Astrocyte (in vitro differentiated cells and primary cell): ENCODE measurements around the gene PACC1. TPM values are rescaled to one million over a fixed set of nuclear protein-coding genes. Genes with fewer than 3 reads are reported as not detected.
A peak's percentile ranks its signal among the peaks of the same experiment; 100 is the strongest.

Experiments used
- DNase-seq: peaks from one replicate; pipeline ENCODE4 v3.0.0-alpha.2; 2010; ENCODE audit warnings: low read depth
- FAIRE-seq: peaks from 2 replicates; lab custom pipeline; 2011; peaks lifted over from hg19 to GRCh38; lab: Jason Lieb, UNC
- H2AFZ ChIP-seq: 2 replicates; pipeline ENCODE4 v1.6.0; 2012; ENCODE audit warnings: low read depth, low read length, inconsistent platforms
- H3K27ac ChIP-seq: 2 replicates; pipeline ENCODE4 v1.5.1; 2011; ENCODE audit warnings: low read depth, low read length, inconsistent platforms
- H3K27me3 ChIP-seq: 2 replicates; pipeline ENCODE4 v1.6.0; 2011; ENCODE audit warnings: low read length, inconsistent platforms; ENCODE audit not compliant: insufficient read depth
- H3K36me3 ChIP-seq: 2 replicates; pipeline ENCODE4 v1.5.1; 2011; ENCODE audit warnings: low read length, inconsistent platforms; ENCODE audit not compliant: insufficient read depth
- H3K4me1 ChIP-seq: 2 replicates; pipeline ENCODE4 v1.5.1; 2011; ENCODE audit warnings: low read length, inconsistent platforms; ENCODE audit not compliant: insufficient read depth
- H3K4me2 ChIP-seq: 2 replicates; pipeline ENCODE4 v1.6.0; 2012; ENCODE audit warnings: low read length, inconsistent platforms
- H3K4me3 ChIP-seq: 2 replicates; pipeline ENCODE4 v1.5.1; 2011; ENCODE audit warnings: low read depth, mild to moderate bottlenecking, low read length, inconsistent platforms; ENCODE audit not compliant: insufficient read depth
- H3K79me2 ChIP-seq: 2 replicates; pipeline ENCODE4 v1.6.0; 2012; ENCODE audit warnings: mild to moderate bottlenecking, low read length, inconsistent platforms; ENCODE audit not compliant: insufficient read depth
- H3K9ac ChIP-seq: 2 replicates; pipeline ENCODE4 v1.6.0; 2012; ENCODE audit warnings: mild to moderate bottlenecking, low read length, inconsistent platforms
- H3K9me3 ChIP-seq: 2 replicates; pipeline ENCODE4 v1.5.1; 2012; ENCODE audit warnings: low read depth, mild to moderate bottlenecking, low read length, inconsistent platforms; ENCODE audit not compliant: insufficient read depth
- H4K20me1 ChIP-seq: 2 replicates; pipeline ENCODE4 v1.6.0; 2012; ENCODE audit warnings: low read length, inconsistent platforms; ENCODE audit not compliant: insufficient read depth
- H3K27ac Mint-ChIP-seq: one replicate; pipeline ENCODE4 v1.8.0; 2021; ENCODE audit warnings: mild to moderate bottlenecking, mixed read lengths; ENCODE audit not compliant: unreplicated experiment
- H3K27me3 Mint-ChIP-seq: one replicate; pipeline ENCODE4 v1.8.0; 2021; ENCODE audit warnings: low read depth, mixed read lengths; ENCODE audit not compliant: unreplicated experiment
- H3K36me3 Mint-ChIP-seq: one replicate; pipeline ENCODE4 v1.8.0; 2021; ENCODE audit warnings: low read depth, mixed read lengths; ENCODE audit not compliant: unreplicated experiment
- H3K4me1 Mint-ChIP-seq: one replicate; pipeline ENCODE4 v1.8.0; 2021; ENCODE audit warnings: low read depth, mixed read lengths; ENCODE audit not compliant: unreplicated experiment
- H3K4me3 Mint-ChIP-seq: one replicate; pipeline ENCODE4 v1.8.0; 2021; ENCODE audit warnings: mild to moderate bottlenecking, moderate library complexity, mixed read lengths; ENCODE audit not compliant: unreplicated experiment
- H3K9me3 Mint-ChIP-seq: one replicate; pipeline ENCODE4 v1.8.0; 2021; ENCODE audit warnings: mild to moderate bottlenecking, mixed read lengths; ENCODE audit not compliant: unreplicated experiment
- CTCF ChIP-seq: IDR thresholded peaks from 2 replicates; pipeline ENCODE4 v1.5.1; 2011; ENCODE audit warnings: low read depth, mild to moderate bottlenecking, inconsistent platforms, low read length, moderate library complexity; ENCODE audit not compliant: insufficient read depth
- EZH2 ChIP-seq: IDR thresholded peaks from 2 replicates; pipeline ENCODE4 v1.6.1; 2012; ENCODE audit warnings: mild to moderate bottlenecking, low read length, inconsistent platforms; ENCODE audit not compliant: insufficient read depth
- total RNA-seq: library from RNA; stranded (reverse); gene quantifications from 2 replicates; pipeline ENCODE4 v1.2.1, GENCODE V29; 2021

The PACC1 gene
- total RNA-seq, 1 donor from 2014 or later = 18.8 TPM

DNA sequence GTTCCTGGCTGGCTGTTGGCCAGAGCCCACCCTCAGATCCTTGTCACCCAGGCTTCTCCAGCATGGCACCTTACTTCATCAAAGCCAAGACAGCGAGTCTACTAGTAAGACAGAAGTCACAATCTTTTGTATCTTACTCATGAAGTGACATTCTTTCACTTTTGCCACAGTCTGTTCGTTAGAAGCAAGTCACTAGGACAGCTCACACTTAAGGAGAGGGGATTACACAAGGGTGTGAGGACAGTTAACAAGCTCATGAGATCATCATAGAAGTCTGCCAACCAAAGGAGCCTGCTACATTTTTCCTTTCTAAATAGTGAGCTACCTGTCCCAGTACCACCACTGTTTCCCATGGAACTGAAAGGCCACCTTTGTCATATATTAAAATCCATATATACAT lies 61.5 kb downstream of the PACC1 start:
- H3K27me3 Mint-ChIP-seq = no peaks in the 10 kb centered on the region
- FAIRE-seq = no peak
- Histone ChIP-seq H3K79me2 (no peaks in the 10 kb centered on the region), H3K4me2 (no peak overlapping the region), H3K4me1 (no peaks in the 10 kb centered on the region), H3K9ac (no peak overlapping the region), H3K9me3 (no peaks in the 10 kb centered on the region), H2AFZ (no peak overlapping the region), H3K36me3 (no peaks in the 10 kb centered on the region), H3K4me3 (no peak overlapping the region), H4K20me1 (no peaks in the 10 kb centered on the region), H3K27me3 (no peaks in the 10 kb centered on the region), H3K27ac (no peak overlapping the region)
- DNase-seq = no peak
- peaks cover 3% of the 10 kb centered on the region for H3K4me1 Mint-ChIP-seq
- TF ChIP-seq EZH2 (no peak), CTCF (no peak)
- no peaks in the 10 kb centered on the region for H3K9me3 Mint-ChIP-seq
- peaks cover 2% of the 10 kb centered on the region for H3K36me3 Mint-ChIP-seq
- no peak overlapping the region for H3K4me3 Mint-ChIP-seq
- H3K27ac Mint-ChIP-seq = no peak overlapping the region

- H3K9me3 ChIP-seq = no peaks in the 10 kb centered on the region
- H3K9ac ChIP-seq = no peak overlapping the region
- Mint-ChIP-seq H3K4me3 (no peak overlapping the region), H3K9me3 (no peaks in the 10 kb centered on the region), H3K27me3 (no peaks in the 10 kb centered on the region), H3K27ac (no peak overlapping the region), H3K4me1 (peaks cover 3% of the 10 kb centered on the region), H3K36me3 (peaks cover 2% of the 10 kb centered on the region)
- no peaks in the 10 kb centered on the region for H3K36me3 ChIP-seq
- no peaks in the 10 kb centered on the region for H3K4me1 ChIP-seq
- no peaks in the 10 kb centered on the region for H4K20me1 ChIP-seq
- TF ChIP-seq CTCF (no peak), EZH2 (no peak)
- no peak overlapping the region for H3K4me2 ChIP-seq
- no peak overlapping the region for H3K4me3 ChIP-seq
- H3K27ac ChIP-seq = no peak overlapping the region
- H3K27me3 ChIP-seq = no peaks in the 10 kb centered on the region
- no peak for DNase-seq
- FAIRE-seq = no peak
- no peaks in the 10 kb centered on the region for H3K79me2 ChIP-seq
- no peak overlapping the region for H2AFZ ChIP-seq
These were observed 62.9 kb downstream of the PACC1 start for GRCh38 chr1:212351588-212352362.

- Histone ChIP-seq H3K4me3 (no peak overlapping the region), H3K36me3 (no peaks in the 10 kb centered on the region), H3K9me3 (no peaks in the 10 kb centered on the region), H3K4me2 (no peak overlapping the region), H3K4me1 (no peaks in the 10 kb centered on the region), H3K79me2 (no peaks in the 10 kb centered on the region), H4K20me1 (no peaks in the 10 kb centered on the region), H3K9ac (no peak overlapping the region), H3K27me3 (no peaks in the 10 kb centered on the region), H2AFZ (no peak overlapping the region), H3K27ac (no peak overlapping the region)
- Mint-ChIP-seq H3K36me3 (no peaks in the 10 kb centered on the region), H3K27me3 (no peaks in the 10 kb centered on the region), H3K27ac (no peak overlapping the region), H3K4me1 (no peaks in the 10 kb centered on the region), H3K9me3 (no peaks in the 10 kb centered on the region), H3K4me3 (no peak overlapping the region)
- TF ChIP-seq EZH2 = no peak
- no peak for TF ChIP-seq CTCF
- DNase-seq (no peak), FAIRE-seq (peak; percentile 37)
These were observed 68.1 kb downstream of the PACC1 start for GRCh38 chr1:212346601-212347000.
